Neural progenitor cell (in vitro differentiated cells): ENCODE data around the gene BRSK2.

ENCODE experiments used
- CTCF ChIP-seq: fragments of 200-600 bp; sonication (generic); IDR thresholded peaks from 2 replicates; pipeline ENCODE4 v1.5.1; 2017; ENCODE audit warnings: antibody characterized with exemption, mild to moderate bottlenecking
- EZH2 ChIP-seq: fragments of 200-600 bp; sonication (generic); IDR thresholded peaks from 2 replicates; pipeline ENCODE4 v1.6.1; 2017; ENCODE audit warnings: antibody characterized with exemption, mild to moderate bottlenecking, moderate library complexity

- TF ChIP-seq CTCF (peak; percentile 43), EZH2 (no peak)
Measured at GRCh38 chr11:1505480-1505879, 115.7 kb downstream of the BRSK2 start.
